ENCODE data around the gene NUMB.

Gene NUMB

GRCh38 chr14:73462815-73463214 lies 4.5 kb upstream of the NUMB start:
- Mint-ChIP-seq H3K4me3 (peak overlapping the region in 2 of 3 experiments; percentile 22 to 36), H3K36me3 (ENCODE audit: low read depth) (no peaks in the 10 kb centered on the region)
- no peak for TF ChIP-seq CTCF (IDR thresholded peaks at IDR 0.05; ENCODE audit: unreplicated experiment in 3 of 3)

DNA sequence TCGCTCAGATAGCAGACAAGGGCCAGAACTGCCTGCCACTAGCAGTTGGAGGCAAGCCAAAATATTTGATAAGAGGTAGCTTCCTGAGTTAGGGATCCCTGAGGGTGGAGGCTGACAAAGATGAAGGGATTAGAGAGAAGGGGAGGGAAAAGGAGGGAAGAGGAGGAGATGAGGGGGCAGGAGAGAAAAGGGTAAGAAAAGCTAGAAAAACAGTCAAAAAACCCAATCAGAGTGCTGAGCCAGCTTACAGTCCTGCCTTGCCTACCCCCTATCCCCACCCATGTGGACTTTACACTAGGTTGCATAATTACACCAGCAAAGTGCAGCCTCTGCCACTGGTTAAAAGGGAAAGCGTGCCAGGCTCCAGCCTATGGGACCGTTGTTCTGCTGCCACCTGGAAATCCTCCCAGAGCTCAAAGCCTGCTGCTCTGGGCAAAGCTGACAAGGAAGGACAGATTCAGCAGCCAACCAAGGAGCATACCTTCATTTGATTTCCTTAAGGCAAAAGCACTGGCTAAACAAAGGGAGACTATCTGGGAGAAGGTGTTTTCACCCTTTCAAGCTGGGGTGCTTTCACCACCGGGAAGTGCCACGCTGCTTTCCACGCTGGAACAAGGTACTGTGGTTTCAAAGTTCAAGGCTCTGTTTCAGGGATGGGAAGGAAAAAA lies 3.8 kb upstream of the NUMB start:
- H3K27me3 Mint-ChIP-seq (ENCODE audit: low read depth) = no peaks in the 10 kb centered on the region
- H3K36me3 Mint-ChIP-seq (ENCODE audit: low read depth) = no peaks in the 10 kb centered on the region
- no peaks in the 10 kb centered on the region for H3K9me3 Mint-ChIP-seq
- peaks cover 44% of the 10 kb centered on the region for H3K4me1 Mint-ChIP-seq
- peak overlapping the region; percentile 80 to 91 (median 81) for H3K27ac Mint-ChIP-seq
- peak overlapping the region; percentile 49 to 75 (median 68) for H3K4me3 Mint-ChIP-seq
- TF ChIP-seq CTCF (IDR thresholded peaks at IDR 0.05; ENCODE audit: unreplicated experiment in 3 of 3) = no peak

More at GRCh38 chr14:73462815-73463214, 4.5 kb upstream of the NUMB start:
- Mint-ChIP-seq H3K27me3 (ENCODE audit: low read depth) (no peaks in the 10 kb centered on the region), H3K4me1 (peaks cover 39% of the 10 kb centered on the region), H3K9me3 (no peaks in the 10 kb centered on the region), H3K27ac (peak overlapping the region; percentile 80 to 91 (median 81))

- Mint-ChIP-seq H3K4me3 (peak overlapping the region in 1 of 3 experiments; percentile 68), H3K9me3 (no peaks in the 10 kb centered on the region), H3K36me3 (ENCODE audit: low read depth) (no peaks in the 10 kb centered on the region), H3K4me1 (peaks cover 48% of the 10 kb centered on the region), H3K27me3 (ENCODE audit: low read depth) (no peaks in the 10 kb centered on the region), H3K27ac (peak overlapping the region; percentile 80 to 91 (median 81))
- TF ChIP-seq CTCF (IDR thresholded peaks at IDR 0.05; ENCODE audit: unreplicated experiment in 3 of 3) = no peak
Observed at GRCh38 chr14:73461478-73462047, 3.2 kb upstream of the NUMB start.

DNA sequence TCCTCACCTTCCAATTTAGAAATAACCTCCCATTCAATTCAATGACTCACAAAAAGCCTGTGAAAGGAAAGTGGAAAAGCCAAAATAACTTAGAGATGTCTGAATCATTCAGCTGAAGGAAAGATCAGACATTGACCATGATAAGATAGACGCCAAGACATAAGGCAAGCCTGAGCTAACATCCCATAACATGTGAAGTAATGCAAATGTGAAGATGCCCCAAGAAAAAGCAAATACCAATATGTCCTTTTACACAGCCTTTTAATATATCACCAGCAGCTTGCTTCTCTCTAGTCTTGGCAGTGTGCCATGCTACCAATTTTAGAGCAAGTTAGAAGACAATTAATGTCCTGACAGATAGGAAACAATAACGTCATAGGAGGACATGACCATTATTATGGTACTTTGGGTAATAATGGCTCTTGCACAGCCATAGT lies 2.4 kb upstream of the NUMB start:
- Mint-ChIP-seq H3K27ac (peak overlapping the region; percentile 80 to 91 (median 81)), H3K36me3 (ENCODE audit: low read depth) (no peaks in the 10 kb centered on the region), H3K9me3 (no peaks in the 10 kb centered on the region), H3K27me3 (ENCODE audit: low read depth) (no peaks in the 10 kb centered on the region), H3K4me3 (peak overlapping the region in 2 of 3 experiments; percentile 35 to 45), H3K4me1 (peaks cover 47% of the 10 kb centered on the region)
- no peak for TF ChIP-seq CTCF (IDR thresholded peaks at IDR 0.05; ENCODE audit: unreplicated experiment in 3 of 3)

GRCh38 chr14:73459959-73460358 lies 1.6 kb upstream of the NUMB start:
- peak overlapping the region; percentile 48 to 92 (median 62) for H3K4me3 Mint-ChIP-seq
- no peaks in the 10 kb centered on the region for H3K9me3 Mint-ChIP-seq
- no peaks in the 10 kb centered on the region for H3K36me3 Mint-ChIP-seq (ENCODE audit: low read depth)
- peaks cover 51% of the 10 kb centered on the region for H3K4me1 Mint-ChIP-seq
- no peak for TF ChIP-seq CTCF (IDR thresholded peaks at IDR 0.05; ENCODE audit: unreplicated experiment in 3 of 3)
- H3K27ac Mint-ChIP-seq = peak overlapping the region; percentile 79 to 95 (median 83)
- no peaks in the 10 kb centered on the region for H3K27me3 Mint-ChIP-seq (ENCODE audit: low read depth)

DNA sequence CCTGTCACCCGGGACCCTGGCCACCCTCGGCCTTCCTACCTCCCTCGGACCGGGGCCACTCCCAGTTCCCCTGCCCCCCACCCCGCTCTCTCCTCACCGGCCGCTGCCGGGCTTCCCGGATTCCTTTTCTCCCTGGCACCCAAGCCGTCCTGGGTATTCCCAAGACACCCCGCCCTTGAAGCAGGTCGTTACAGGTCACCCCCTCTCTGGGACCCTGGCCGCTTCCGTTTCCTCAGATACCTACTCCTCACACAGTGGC lies 493 bp downstream of the NUMB start:
- no peak for TF ChIP-seq CTCF (IDR thresholded peaks at IDR 0.05; ENCODE audit: unreplicated experiment in 3 of 3)
- H3K27ac Mint-ChIP-seq = peak overlapping the region; percentile 83 to 95 (median 93)
- peaks cover 53% of the 10 kb centered on the region for H3K4me1 Mint-ChIP-seq
- peaks cover 2% of the 10 kb centered on the region for H3K36me3 Mint-ChIP-seq (ENCODE audit: low read depth)
- H3K4me3 Mint-ChIP-seq = peak overlapping the region; percentile 92 to 96 (median 93)
- no peaks in the 10 kb centered on the region for H3K27me3 Mint-ChIP-seq (ENCODE audit: low read depth)
- H3K9me3 Mint-ChIP-seq = no peaks in the 10 kb centered on the region

Measured in nephron (organoid).